Smooth muscle cell of the pulmonary artery (primary cell): ENCODE data around the gene MGMT. TPM values are rescaled to one million over a fixed set of nuclear protein-coding genes. Genes with fewer than 3 reads are reported as not detected.

ENCODE experiments used
- total RNA-seq: library from RNA; depleted of rRNA; stranded (reverse); fragments of >200 nt; gene quantifications from 2 replicates; pipeline ENCODE4 v1.2.3, GENCODE V29; 2014

Gene MGMT
- total RNA-seq = 9.4 and 13.0 TPM in 2 replicates

DNA sequence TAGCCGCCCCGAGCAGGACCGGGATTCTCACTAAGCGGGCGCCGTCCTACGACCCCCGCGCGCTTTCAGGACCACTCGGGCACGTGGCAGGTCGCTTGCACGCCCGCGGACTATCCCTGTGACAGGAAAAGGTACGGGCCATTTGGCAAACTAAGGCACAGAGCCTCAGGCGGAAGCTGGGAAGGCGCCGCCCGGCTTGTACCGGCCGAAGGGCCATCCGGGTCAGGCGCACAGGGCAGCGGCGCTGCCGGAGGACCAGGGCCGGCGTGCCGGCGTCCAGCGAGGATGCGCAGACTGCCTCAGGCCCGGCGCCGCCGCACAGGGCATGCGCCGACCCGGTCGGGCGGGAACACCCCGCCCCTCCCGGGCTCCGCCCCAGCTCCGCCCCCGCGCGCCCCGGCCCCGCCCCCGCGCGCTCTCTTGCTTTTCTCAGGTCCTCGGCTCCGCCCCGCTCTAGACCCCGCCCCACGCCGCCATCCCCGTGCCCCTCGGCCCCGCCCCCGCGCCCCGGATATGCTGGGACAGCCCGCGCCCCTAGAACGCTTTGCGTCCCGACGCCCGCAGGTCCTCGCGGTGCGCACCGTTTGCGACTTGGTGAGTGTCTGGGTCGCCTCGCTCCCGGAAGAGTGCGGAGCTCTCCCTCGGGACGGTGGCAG is at the start of gene MGMT:
TSS of gene MGMT (plus strand) at position 539 of the 656 bp plus-strand sequence.

